RWPE1 (cell line): ENCODE data around the gene GPRIN2.
"Not testable (repeated sequence)": the region's sequence is repeated elsewhere in the genome, so short reads cannot be mapped to it uniquely, and the experiment has no call there.

Source experiments
- CTCF ChIA-PET: fragments of 350-600 bp; sonication (Branson Sonifier 250); formaldehyde crosslinking; extraction: SDS; loops from one replicate; lab custom pipeline; 2021; lab: Yijun Ruan, JAX
- POLR2A ChIA-PET: fragments of 400-600 bp; formaldehyde crosslinking; extraction: SDS; loops from one replicate; lab custom pipeline; 2020; ENCODE audit warnings: antibody characterized with exemption; ENCODE audit not compliant: low non-redundant PET; lab: Yijun Ruan, JAX
- DNase-seq: peaks from one replicate; pipeline ENCODE4 v3.0.0; 2012; ENCODE audit warnings: low spot score
- H3K27ac ChIP-seq: fragments of 450-650 bp; 2 replicates; pipeline ENCODE4 v1.5.1; 2017
- TF ChIP-seq, protein P1 (sequence below): fragments of 450-650 bp; conservative IDR thresholded peaks from 2 replicates; pipeline ENCODE4 v1.5.1; 2017; ENCODE audit warnings: low read depth, mild to moderate bottlenecking

GPRIN2 gene

DNA sequence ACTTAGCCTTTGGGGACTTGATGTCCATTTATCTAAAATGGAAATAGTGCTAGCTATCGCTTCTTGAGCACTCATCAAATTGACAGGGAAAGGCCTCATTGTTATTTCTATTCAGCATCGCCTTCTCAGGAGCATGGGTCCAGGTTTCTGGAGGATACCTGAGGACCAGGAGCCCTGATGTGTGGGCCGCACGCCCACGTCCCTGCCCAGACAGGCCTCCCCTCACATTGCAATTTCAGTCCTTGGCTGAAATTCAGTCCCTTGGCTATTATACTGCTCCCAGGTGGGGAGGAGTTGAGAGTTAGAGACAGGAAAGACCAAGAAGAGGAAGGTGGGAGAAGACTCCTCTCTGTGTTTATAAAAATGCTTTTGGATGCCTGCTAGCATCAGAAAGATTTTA lies 38.9 kb downstream of the GPRIN2 start:
- H3K27ac ChIP-seq: no peak overlapping the region; the same call in 1 of the 2 replicates
- DNase-seq: no peak
- ChIA-PET CTCF (interaction anchor here (0.8 kb wide), 1 partner anchor 917 kb away, joined by 3 read pairs; no protein-coding TSS in a partner anchor), POLR2A (no interaction called here)
- TF ChIP-seq, protein P1, sequence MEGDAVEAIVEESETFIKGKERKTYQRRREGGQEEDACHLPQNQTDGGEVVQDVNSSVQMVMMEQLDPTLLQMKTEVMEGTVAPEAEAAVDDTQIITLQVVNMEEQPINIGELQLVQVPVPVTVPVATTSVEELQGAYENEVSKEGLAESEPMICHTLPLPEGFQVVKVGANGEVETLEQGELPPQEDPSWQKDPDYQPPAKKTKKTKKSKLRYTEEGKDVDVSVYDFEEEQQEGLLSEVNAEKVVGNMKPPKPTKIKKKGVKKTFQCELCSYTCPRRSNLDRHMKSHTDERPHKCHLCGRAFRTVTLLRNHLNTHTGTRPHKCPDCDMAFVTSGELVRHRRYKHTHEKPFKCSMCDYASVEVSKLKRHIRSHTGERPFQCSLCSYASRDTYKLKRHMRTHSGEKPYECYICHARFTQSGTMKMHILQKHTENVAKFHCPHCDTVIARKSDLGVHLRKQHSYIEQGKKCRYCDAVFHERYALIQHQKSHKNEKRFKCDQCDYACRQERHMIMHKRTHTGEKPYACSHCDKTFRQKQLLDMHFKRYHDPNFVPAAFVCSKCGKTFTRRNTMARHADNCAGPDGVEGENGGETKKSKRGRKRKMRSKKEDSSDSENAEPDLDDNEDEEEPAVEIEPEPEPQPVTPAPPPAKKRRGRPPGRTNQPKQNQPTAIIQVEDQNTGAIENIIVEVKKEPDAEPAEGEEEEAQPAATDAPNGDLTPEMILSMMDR: no peak

DNA sequence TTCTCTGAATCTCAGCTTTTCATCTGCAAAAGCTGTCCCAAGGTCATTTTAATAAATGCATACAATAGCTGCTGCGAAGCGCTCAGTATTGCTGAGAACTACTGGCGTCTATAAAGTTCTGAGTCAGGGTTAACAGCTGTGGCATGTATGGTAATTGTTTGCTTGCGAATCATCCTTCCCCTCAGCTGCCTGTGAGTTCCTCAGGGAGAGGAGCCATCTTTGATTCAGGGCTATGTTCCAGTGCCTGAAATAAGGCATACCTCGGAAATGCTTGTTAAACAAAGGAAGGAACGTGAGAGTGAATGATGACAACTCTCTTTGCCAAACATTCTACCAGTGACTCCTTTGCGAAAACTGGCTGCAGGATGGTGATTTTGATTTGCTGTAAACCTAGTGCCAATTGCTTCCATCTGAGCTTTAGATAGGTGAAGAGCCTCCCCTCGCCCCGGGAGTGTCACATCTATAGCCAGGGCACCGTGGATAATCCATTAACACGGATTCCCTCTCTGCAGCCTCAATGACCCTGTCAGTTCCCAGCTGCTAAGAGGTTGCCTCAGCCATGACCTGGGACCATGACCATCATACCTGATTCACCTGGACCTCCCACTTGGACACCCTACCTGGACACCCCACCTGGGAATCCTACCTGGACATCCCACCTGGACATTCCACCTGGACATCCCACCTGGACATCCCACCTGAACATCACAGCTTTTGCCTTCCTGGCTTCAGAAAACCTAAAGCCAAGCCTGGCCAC lies 39.6 kb downstream of the GPRIN2 start:
- TF ChIP-seq, protein P1: no peak
- CTCF ChIA-PET: interaction anchor here (0.8 kb wide), 1 partner anchor 917 kb away, joined by 3 read pairs; no protein-coding TSS in a partner anchor
- POLR2A ChIA-PET: no interaction called here
- peak overlapping the region; percentile 42; the same call in 1 of the 2 replicates for H3K27ac ChIP-seq
- DNase-seq: peak; percentile 86

DNA sequence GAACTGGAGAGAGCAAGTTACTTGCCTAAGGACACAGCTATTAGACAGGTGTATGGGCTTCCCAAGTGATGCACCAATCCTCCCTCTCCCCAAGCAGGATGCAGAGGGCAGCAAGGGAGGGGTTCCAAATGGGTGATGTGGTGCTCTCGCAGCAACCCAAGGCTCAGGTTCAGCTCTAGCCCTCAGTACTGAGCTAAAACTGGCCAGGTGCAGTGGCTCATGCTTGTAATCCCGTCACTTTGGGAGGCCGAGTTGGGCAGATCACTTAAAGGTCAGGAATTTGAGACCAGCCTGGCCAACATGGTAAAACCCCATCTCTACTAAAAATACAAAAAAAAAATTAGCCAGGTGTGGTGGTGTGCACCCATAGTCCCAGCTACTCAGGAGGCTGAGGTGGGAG lies 40.7 kb downstream of the GPRIN2 start:
- ChIA-PET POLR2A (no interaction called here), CTCF (no interaction called here)
- no peak overlapping the region for H3K27ac ChIP-seq
- DNase-seq: no peak
- TF ChIP-seq, protein P1: no peak

DNA sequence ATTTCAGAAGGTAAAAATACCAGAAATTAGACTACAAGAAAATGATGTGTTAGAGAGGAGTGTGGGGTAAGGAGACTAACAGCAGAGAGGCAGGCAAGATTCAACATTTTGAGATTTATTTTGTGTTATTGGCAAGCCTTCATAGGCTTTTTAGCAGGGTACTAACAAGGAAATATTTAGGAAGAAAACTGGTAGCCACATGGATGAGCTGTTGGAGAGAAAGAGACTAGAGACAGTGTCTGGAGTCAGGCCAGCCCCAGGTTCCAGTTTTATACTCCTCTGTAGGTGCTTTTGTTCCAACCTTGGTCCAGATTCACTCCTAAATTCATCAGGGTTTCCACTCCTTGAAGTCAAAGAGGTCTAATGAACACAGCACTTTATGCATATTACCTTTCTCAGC lies 41.1 kb downstream of the GPRIN2 start:
- no peak for DNase-seq
- CTCF ChIA-PET: no interaction called here
- TF ChIP-seq, protein P1: no peak

DNA sequence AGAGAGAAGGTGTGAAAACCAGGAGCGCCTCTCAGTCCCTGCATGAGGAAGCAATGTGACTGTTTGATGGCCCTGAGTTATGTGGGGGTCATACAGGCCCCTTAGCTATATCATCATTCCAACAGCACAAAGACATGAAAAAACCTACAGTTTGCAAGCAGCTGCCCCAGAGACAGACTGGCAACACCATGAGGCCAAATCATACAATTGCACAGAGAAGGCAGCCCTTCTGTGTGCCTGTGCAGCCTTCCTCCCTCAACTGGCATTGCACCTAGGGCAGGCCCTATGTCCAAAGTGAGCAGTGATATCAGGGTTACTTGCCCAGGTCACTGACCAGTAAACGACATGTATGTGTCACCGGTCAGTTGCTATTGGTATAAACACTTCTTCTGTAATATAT lies 41.6 kb downstream of the GPRIN2 start:
- no peak for DNase-seq
- no peak overlapping the region for H3K27ac ChIP-seq
- ChIA-PET POLR2A (no interaction called here), CTCF (no interaction called here)
- TF ChIP-seq, protein P1: no peak

More for the DNA sequence above, 41.1 kb downstream of the GPRIN2 start:
- POLR2A ChIA-PET: no interaction called here
- H3K27ac ChIP-seq: no peak overlapping the region

DNA sequence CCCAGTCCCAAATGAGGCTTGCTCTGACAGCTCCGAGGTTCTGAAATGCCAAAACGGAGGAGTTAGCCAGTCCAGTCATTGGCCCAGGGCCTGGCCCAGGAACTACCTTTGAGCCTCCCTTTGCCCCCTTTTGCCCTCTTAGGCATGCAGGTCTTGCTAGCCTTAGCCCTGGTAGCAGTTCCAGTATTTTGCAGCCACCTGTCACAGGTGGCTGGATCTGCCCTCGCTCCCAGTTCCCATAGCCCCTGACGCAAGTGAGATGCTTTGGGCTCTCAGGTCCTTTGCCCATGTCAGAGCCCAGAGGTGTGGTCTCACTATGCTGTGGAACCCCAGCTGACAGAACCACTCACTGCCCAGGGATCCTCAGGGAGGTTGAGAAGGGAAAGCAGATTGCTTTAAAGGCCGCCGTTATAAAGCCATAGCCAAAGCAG lies 42.0 kb downstream of the GPRIN2 start:
- POLR2A ChIA-PET: no interaction called here
- no peak overlapping the region for H3K27ac ChIP-seq
- DNase-seq: no peak
- CTCF ChIA-PET: no interaction called here
- TF ChIP-seq, protein P1: no peak

DNA sequence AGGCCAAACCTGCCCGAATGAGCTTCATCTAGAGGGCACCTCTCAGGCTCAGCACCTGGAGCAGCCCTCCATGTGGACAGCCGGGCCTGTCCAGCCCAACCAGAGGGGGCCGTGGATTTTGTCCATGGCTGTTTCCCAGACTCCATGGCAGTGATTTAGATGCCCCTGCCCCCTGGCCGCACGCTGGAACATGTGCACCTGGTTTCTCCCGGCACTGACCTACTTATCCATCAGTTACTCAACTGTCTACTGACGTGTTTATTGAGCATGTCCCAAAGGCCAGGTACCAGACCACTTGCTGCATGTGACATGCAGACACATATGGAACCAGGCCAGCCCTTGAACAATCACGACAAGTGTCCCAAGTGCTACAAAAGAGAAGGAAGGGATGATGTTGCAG lies 43.1 kb downstream of the GPRIN2 start:
- CTCF ChIA-PET, POLR2A ChIA-PET, H3K27ac ChIP-seq, DNase-seq: not testable (repeated sequence)

DNA sequence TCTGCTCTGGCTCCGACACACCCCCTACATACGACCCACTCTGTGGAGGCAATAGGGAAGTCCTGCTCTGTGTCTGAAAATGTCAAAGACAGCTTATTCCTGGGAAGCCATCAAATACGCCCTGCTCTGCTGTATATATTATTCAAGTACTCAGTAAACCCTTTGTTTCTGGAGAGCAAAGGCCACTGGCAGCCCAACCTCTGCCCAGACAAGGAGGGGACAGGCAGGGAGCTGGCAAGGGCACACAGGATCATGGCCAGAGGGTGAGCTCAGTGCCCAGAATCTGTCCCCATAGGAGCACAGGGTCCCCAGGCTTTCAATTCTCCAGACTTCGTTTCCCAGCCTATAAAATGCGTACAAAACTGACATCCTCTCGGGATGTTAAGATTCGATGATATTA lies 43.7 kb downstream of the GPRIN2 start:
- CTCF ChIA-PET, H3K27ac ChIP-seq, POLR2A ChIA-PET, DNase-seq: not testable (repeated sequence)

DNA sequence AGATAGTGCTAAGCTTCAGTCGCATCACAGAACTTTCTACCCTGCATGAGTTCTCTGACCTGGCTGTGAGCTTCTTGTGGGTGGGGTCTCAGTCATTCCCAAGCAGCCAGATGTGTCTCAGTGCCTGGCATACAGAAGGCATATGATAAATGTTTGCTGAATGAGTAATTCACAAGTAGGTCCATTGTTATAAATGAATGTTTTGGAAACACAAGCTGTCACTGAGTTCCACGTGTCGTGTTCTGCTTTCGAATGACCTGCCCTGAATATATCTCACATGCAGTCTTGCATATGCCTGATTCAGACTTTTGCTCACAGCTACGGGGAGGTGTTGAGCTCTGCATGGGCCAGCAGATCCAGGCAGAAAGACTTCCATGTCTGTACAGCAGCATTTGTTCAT lies 44.5 kb downstream of the GPRIN2 start:
- POLR2A ChIA-PET, CTCF ChIA-PET, DNase-seq, H3K27ac ChIP-seq: not testable (repeated sequence)
